ENCODE results near the gene NAV3. TPM values are rescaled to one million over a fixed set of nuclear protein-coding genes. Genes with fewer than 3 reads are reported as not detected.

The NAV3 gene
- total RNA-seq, 4 donors from 2014 or later = 32.0 to 60.5 (median 35.8) TPM

GRCh38 chr12:78232756-78233155 is 402.1 kb downstream of the NAV3 start:
- WGBS, 2 donors = 87 to 90% methylated on average over 3 of the region's 3 CpGs
- H3K27ac ChIP-seq = no peak overlapping the region
- H3K4me1 ChIP-seq = peaks cover 0 to 7% (median 0%) of the 10 kb centered on the region in 4 donors
- H3K27me3 ChIP-seq = no peaks in the 10 kb centered on the region
- peaks cover 0 to 3% (median 0%) of the 10 kb centered on the region in 4 donors for H3K9me3 ChIP-seq
- TF ChIP-seq POLR2A (IDR thresholded peaks at IDR 0.05) (no peak), EP300 (IDR thresholded peaks at IDR 0.05) (no peak), CTCF (IDR thresholded peaks at IDR 0.05) (no peak)
- H3K36me3 ChIP-seq = no peaks in the 10 kb centered on the region
- no peak for DNase-seq (ENCODE audit: low spot score in 2 of 2)
- no peak overlapping the region for H3K4me3 ChIP-seq

- Histone ChIP-seq H3K27me3 (no peaks in the 10 kb centered on the region), H3K36me3 (no peaks in the 10 kb centered on the region), H3K4me3 (no peak overlapping the region), H3K27ac (no peak overlapping the region), H3K4me1 (no peaks in the 10 kb centered on the region), H3K9me3 (no peaks in the 10 kb centered on the region)
- DNase-seq (ENCODE audit: low spot score in 2 of 2) = no peak
- TF ChIP-seq POLR2A (IDR thresholded peaks at IDR 0.05) (no peak), EP300 (IDR thresholded peaks at IDR 0.05) (no peak), CTCF (IDR thresholded peaks at IDR 0.05) (no peak)
- 92 to 98% methylated on average over 1 of the region's 1 CpG for WGBS, 2 donors
Measured at GRCh38 chr12:78236264-78236663, 405.6 kb downstream of the NAV3 start.

GRCh38 chr12:78239544-78239943 is 408.9 kb downstream of the NAV3 start:
- DNase-seq (ENCODE audit: low spot score in 2 of 2) = no peak
- 65 to 82% methylated on average over 3 of the region's 3 CpGs for WGBS, 2 donors
- no peak overlapping the region for H3K27ac ChIP-seq
- no peak overlapping the region for H3K4me3 ChIP-seq
- no peaks in the 10 kb centered on the region for H3K27me3 ChIP-seq
- H3K9me3 ChIP-seq = no peaks in the 10 kb centered on the region
- TF ChIP-seq EP300 (IDR thresholded peaks at IDR 0.05) (no peak), CTCF (IDR thresholded peaks at IDR 0.05) (no peak), POLR2A (IDR thresholded peaks at IDR 0.05) (no peak)
- no peaks in the 10 kb centered on the region for H3K4me1 ChIP-seq
- no peaks in the 10 kb centered on the region for H3K36me3 ChIP-seq

- no peak overlapping the region for H3K4me3 ChIP-seq
- WGBS, 2 donors = 57 to 77% methylated on average over 1 of the region's 1 CpG
- H3K36me3 ChIP-seq = no peaks in the 10 kb centered on the region
- H3K27ac ChIP-seq = no peak overlapping the region
- no peaks in the 10 kb centered on the region for H3K4me1 ChIP-seq
- TF ChIP-seq CTCF (IDR thresholded peaks at IDR 0.05) = no peak
- TF ChIP-seq EP300 (IDR thresholded peaks at IDR 0.05) = no peak
- TF ChIP-seq POLR2A (IDR thresholded peaks at IDR 0.05) = no peak
- H3K27me3 ChIP-seq = no peaks in the 10 kb centered on the region
- no peaks in the 10 kb centered on the region for H3K9me3 ChIP-seq
- DNase-seq (ENCODE audit: low spot score in 2 of 2) = no peak
Measured at GRCh38 chr12:78240827-78241226, 410.1 kb downstream of the NAV3 start.

- Histone ChIP-seq H3K4me3 (no peak overlapping the region), H3K4me1 (no peaks in the 10 kb centered on the region), H3K27me3 (no peaks in the 10 kb centered on the region), H3K27ac (no peak overlapping the region), H3K9me3 (no peaks in the 10 kb centered on the region), H3K36me3 (no peaks in the 10 kb centered on the region)
- 79 to 86% methylated on average over 6 of the region's 6 CpGs for WGBS, 2 donors
- DNase-seq (ENCODE audit: low spot score in 2 of 2) = no peak
- TF ChIP-seq EP300 (IDR thresholded peaks at IDR 0.05) = no peak
- no peak for TF ChIP-seq CTCF (IDR thresholded peaks at IDR 0.05)
- no peak for TF ChIP-seq POLR2A (IDR thresholded peaks at IDR 0.05)
Measured at GRCh38 chr12:78241446-78241845, 410.8 kb downstream of the NAV3 start.
